ENCODE measurements around the gene LRRC74B. TPM values are rescaled to one million over a fixed set of nuclear protein-coding genes. Genes with fewer than 3 reads are reported as not detected.
A peak's percentile ranks its signal among the peaks of the same experiment; 100 is the strongest.

The LRRC74B gene
- total and polyA plus RNA-seq, 12 donors = 0.07 to 0.32 (median 0.19) TPM; not detected in 8

GRCh38 chr22:21064917-21065864, 19.4 kb downstream of the LRRC74B start:
- no peaks in the 10 kb centered on the region for H3K4me1 ChIP-seq (replicated peaks in 1 of 2)
- H3K4me3 ChIP-seq = no peak overlapping the region
- intact Hi-C loops (cut with DNase I) = no loop called here
- H3K36me3 ChIP-seq (replicated peaks in 1 of 2) = no peaks in the 10 kb centered on the region
- TF ChIP-seq CTCF (IDR thresholded peaks at IDR 0.05) (no peak), POLR2A (IDR thresholded peaks at IDR 0.05) (no peak)
- peak in 6 of 7 donors; percentile 35 to 61 (median 44) for DNase-seq
- no peaks in the 10 kb centered on the region for H3K27me3 ChIP-seq
- H3K9me3 ChIP-seq (replicated peaks in 1 of 3) = no peaks in the 10 kb centered on the region
- no peak overlapping the region for H3K27ac ChIP-seq
- 52 to 56% (median 56%) methylated on average over 5 to 13 of the region's 13 CpGs for WGBS, 4 donors

DNA sequence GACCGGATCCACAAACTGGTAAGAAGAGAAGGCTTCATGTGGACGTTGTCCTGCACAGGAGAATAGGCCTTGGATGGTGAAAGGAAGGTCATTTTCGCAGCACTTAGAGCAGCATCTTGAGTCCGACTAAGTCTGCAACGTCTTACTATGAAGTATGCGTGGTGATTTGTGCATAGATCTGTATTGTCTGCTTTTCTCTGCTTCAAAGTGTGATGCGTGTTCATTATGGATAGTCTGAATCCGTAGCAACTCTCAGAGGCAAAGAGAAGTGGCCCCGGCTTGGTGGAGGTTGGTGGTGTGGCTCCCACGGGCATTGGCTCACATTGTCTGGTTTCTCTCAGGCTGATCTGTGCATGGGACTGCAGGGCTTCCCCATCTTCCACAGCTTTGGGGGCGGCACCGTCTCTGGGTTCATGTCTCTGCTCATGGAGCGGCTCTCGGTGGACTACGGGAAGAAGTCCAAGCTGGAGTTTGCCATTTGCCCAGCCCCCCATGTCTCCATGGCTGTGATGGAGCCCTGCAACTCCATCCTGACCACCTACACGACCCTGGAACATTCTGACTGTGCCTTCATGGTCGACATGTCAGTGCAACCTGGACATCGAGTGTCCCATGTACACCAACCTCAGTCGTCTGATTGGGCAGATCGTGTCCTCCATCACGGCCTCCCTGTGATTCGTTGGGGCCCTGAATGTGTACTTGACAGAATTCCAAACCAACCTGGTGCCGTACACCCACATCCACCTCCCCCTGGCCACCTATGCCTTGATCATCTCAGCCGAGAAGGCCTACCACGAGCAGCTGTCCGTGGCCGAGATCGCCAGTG, 21.5 kb downstream of the LRRC74B start:
- WGBS, 4 donors = 87 to 93% (median 90%) methylated on average over 22 to 27 of the region's 28 CpGs
- no peaks in the 10 kb centered on the region for H3K36me3 ChIP-seq (replicated peaks in 1 of 2)

GRCh38 chr22:21067901-21068680, 22.3 kb downstream of the LRRC74B start:
- TF ChIP-seq CTCF (IDR thresholded peaks at IDR 0.05) (no peak), POLR2A (IDR thresholded peaks at IDR 0.05) (no peak)
- H3K27me3 ChIP-seq = no peaks in the 10 kb centered on the region
- H3K36me3 ChIP-seq (replicated peaks in 1 of 2) = no peaks in the 10 kb centered on the region
- H3K4me1 ChIP-seq (replicated peaks in 1 of 2) = no peaks in the 10 kb centered on the region
- no peak overlapping the region for H3K4me3 ChIP-seq
- H3K27ac ChIP-seq = no peak overlapping the region
- H3K9me3 ChIP-seq (replicated peaks in 1 of 3) = no peaks in the 10 kb centered on the region
- intact Hi-C loops (cut with DNase I) = no loop called here
- WGBS, 4 donors = 92 to 95% (median 93%) methylated on average over 11 to 12 of the region's 12 CpGs
- peak in 1 of 7 donors; percentile 7 for DNase-seq

More for the DNA sequence above, 21.5 kb downstream of the LRRC74B start:
- Histone ChIP-seq H3K4me1 (replicated peaks in 1 of 2) (no peaks in the 10 kb centered on the region), H3K9me3 (replicated peaks in 1 of 3) (no peaks in the 10 kb centered on the region), H3K27ac (no peak overlapping the region), H3K4me3 (no peak overlapping the region), H3K27me3 (no peaks in the 10 kb centered on the region)
- TF ChIP-seq POLR2A (IDR thresholded peaks at IDR 0.05) (no peak), CTCF (IDR thresholded peaks at IDR 0.05) (no peak)
- peak in 2 of 7 donors; percentile 2 to 5 for DNase-seq
- intact Hi-C loops (cut with DNase I) = no loop called here

All from adrenal gland (tissue), 12 donors.